Cerebellar nuclear complex (tissue), 1 donor: Measurements from ENCODE around the gene NFYC.

ENCODE experiments used
- DNase-seq, 2 experiments: peaks; one replicate each; lab custom pipeline; 2025; lab: John Stamatoyannopoulos, UW

The NFYC gene

DNA sequence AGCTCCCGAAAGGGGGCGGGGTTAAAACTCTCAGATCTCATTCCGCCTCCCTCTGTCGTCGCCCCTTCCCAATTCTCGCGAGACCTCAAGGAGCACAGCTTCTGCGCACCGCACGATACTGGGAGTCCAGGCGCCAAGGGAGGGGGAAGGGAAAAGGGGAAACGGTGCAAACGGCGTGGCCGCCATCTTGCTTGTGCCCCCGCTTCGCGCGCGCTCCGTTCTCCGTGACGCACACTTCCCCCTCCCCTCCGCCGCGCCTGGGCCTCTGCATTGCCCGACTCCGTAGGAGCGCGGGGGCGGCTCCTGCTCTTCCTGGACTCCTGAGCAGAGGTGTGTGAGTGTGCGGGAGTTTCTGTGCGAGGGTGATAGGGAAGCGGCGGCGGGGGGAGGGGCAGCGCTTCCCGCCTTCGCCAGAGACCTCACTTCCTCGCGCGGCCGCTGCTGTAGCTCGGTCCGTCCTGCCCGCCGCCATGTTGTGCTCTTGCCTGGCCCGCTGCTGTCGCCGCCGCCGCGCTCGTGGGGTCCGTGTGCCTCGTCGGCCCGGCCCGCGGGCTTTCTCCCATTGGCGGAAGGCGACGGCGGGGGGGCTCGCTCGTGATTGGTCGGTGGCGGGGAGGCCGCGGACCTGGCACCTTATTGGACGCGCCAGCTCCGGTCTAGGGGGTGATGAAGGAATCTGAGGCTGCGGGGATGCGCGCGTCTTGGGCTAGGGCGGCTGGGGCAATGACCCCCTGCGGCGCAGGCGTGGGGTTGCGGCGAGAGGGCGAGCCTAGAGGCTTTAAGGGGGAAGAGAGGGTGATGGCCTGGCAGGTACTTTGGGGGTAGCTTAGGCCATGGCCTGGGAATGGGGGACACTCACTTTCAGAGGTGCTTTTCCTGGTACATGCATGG lies at the start of gene NFYC:
NFYC (plus strand) TSS at position 167 of the 891 bp plus-strand sequence. CDS start 47,140 bp downstream, outside the sequence.
- peak; percentile 72 to 82 for DNase-seq

DNA sequence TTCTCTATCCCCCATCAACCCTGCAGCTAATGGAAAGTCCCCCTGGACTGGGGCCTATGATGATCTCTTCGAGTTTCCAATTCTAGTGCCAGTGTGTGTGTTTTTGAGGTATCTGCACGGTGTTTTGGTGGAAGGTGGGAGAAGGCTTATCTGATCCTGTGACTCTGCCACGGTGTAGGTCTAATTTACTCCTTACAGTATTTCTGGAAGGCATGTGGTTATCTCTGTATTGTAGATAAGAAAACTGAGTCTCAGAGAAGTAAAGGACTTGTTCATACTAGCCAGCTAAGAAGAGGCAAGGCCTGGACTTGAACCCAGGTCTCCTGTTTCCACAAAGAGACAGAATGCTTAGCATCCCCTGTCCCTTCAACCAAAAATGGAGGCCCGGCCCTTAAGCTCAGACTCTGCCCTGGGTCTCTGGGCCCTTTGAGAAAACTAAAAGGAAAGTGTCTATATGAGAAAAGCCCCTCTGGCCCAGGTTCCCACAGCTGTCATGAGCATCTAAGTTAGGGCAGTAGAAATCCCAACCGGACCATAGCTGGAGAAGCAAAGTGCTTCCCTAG lies 46.3 kb upstream of the NFYC start:
- no peak for DNase-seq

DNA sequence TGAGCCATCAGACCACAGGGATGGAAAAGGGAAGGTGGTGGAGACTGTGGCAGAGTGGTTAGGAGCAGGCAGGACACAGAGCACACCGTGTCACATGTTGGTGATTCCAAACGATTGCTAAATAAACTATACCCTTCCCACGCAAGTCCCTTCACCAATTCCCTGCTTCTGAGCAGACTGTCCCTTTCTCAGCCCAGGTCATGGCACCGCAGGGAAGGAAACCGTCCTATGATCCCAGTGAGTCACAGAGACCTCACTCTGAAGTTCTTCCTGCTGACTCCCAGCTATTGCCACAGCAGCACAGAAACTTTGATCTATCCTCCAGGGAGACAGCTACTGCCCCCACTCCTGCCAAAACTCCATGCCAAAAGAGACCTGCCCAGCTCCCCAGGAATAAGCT lies 45.2 kb upstream of the NFYC start:
- DNase-seq, result no peak

DNA sequence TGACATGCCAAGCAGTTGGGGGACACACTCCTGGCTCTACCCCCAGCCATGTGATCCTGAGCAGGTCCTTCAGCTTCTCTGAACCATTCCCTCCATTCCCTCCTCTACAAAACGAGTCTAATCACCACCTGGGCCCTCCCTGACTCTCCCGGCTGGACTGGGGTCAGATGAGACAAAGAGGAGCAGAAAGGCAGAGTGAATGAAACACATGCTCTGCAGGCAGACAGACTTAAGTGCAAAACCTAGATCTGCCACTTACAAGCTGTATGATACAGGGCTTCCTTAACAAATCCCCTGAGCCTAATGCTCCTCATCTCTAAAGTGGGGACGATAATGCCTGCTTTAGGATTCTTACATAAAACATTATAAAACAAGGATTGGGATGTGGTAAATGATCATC lies 43.3 kb upstream of the NFYC start:
- DNase-seq, result no peak

DNA sequence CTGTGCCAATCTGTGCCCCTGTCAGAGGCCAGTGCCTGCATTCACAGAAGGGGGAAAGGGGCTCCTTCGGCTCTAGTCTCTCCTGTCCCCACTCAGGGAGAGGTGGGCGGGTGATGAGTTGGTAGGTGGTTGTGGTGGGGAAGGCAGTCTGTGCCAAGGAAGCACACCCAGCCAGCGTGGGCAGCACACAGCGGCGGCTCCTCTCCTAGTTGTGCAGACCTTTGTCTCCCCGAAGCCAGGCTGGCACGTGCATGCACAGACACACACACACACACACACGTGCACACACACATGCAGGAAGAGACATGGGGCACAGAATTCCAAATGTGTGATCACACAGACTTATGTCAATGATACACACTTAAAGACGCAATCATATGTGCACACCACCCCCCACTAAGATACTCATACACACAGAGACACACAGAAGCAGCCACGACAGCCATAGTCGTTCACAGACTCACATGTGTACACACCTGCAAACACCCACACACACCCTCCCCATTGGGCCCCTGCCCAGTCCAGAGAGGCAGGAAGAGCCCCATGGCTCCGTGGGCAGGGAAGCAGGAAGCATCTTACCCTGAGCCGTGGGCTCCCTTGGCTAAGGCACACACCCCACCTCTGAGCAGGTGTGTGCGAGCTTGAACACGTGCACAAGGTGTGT lies 42.4 kb upstream of the NFYC start:
- no peak for DNase-seq

DNA sequence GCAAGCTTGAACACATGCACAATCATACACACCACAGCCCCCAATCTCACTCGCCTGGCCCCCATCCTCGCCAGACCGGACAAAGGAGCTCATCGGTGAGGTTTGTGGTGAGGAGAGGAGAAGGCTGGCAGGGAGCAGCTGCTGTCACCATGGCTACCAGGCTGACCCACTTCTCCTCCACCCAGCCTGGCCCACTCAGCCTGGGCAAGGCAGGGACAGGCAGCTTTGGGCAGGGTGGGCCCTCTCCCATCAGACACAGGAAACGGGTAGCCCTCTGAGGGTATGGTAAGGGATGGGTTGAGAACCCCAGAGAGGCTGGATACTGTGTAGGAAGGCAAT lies 41.9 kb upstream of the NFYC start:
- peak in 1 of 2 experiments; percentile 48 for DNase-seq

DNA sequence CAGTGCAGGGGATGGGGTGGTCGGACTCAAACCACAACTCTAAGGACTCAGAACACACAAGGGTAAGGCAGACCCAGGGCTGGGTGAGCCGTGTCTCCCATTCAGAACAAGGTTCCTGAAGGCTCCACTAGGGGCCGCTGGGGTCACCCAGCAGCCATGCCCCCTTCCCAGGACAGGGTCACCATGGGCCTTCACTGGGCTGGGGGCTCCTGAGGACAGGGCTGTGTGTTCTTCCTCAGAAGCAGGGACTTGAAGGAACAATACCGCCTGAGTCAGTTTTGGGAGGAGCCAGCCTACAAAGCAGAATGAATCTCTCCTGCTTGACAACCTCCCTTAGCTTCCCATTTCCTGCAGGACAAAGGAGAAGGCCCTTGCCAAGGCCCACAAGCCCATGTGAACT lies 41.4 kb upstream of the NFYC start:
- no peak for DNase-seq

DNA sequence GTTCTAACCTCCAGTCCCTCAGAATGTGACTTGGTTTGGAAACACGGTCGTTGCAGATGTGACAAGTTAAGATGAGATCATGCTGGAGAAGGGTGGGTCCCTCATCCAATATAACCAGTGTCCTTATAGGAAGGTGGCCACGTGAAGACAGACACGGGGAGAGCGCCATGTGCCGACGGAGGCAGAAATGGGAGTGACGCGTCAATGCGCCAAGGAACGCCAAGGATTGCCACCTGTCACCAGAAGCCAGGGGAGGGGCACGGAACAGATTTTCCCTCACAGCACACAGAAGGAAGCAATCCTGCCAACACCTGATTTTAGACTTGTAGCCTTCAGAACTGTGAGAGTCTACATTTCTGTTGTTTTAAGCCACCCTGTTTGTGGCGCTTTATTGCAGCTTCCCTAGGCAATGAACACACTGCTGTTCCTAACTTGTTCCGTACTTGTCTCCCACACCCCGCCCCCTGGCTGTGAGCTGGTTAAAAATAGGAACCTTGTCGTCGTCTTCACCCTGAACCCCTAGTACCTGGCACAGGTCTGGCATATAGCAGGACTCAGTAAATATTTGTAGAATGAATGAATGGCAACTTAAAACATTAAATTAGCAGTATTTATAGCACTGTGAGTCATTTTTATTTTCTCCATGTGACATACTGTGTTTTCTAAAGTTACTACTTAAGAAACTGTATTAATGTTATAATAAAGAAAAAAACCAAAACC lies 40.2 kb upstream of the NFYC start:
- DNase-seq, result peak; percentile 46 to 70

DNA sequence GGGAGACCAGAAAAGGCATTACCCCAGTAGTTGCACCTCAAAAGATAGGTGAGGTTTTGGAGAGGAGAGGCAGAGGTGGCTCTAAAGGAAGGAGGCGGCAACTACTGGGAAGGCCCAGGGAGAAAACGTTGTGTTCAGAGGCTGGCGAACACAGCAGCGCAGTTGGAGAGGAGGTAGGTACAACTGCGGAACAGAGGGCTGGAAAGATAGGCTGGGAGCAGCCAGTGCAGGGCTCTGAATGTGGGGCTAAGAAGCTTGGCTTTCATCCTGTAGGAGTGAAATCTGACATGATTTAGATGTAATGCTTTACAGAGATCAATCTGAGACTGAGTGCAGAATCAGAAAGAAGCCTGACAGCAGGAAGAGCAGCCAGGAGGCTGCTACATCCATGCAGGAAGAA lies 39.0 kb upstream of the NFYC start:
- no peak for DNase-seq

DNA sequence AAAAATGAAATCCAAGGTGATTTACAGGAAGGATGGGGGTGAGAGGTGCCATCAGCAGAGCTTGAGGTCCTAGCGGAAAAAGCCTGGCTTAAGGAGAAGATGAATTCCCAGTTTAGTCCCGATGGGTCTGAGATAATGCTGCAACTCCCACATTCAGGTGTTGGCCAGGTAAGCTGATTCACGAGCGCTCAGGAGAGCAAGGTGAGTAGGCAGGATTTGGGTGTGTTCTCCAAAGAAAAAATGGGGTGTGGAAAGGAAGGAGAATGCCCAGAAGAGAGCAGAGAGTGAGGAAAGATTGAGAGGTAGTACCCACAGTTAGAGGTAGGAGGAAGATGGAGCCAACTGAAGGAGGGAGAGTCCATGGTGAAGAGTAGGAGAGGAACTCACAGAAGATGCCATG lies 38.5 kb upstream of the NFYC start:
- DNase-seq, result no peak

DNA sequence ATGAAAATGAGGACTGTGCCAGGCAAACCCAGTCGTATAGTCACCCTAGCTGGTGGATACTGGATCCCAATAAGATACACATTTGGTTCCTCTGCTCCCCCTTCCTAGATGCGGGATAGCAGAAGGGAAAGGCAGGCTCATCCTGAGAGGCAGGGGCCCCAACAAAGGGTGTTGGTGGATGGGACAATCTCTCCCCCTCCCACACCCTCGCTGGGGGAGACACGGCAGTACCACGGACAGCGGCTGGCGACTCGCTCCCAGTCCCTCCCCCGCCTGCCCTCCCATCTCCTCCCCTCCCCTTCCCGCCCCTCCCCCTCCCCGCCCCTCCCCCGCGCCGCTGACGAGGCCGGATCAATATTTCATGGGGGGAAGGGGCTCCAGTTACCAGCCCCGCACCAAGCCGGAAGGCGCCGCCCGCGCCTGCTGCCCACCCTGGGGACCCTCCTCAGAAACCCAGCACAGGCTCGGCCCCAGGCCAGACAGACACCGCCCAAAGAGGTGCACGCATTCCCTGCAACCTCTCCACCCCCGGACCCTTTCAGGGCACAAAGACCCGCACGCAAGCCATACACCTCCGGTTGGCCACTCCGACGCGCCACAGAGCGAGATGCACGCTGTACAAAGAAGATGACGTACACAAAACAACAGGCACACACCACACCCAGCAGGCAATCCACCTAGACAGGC lies 37.5 kb upstream of the NFYC start:
- no peak for DNase-seq

DNA sequence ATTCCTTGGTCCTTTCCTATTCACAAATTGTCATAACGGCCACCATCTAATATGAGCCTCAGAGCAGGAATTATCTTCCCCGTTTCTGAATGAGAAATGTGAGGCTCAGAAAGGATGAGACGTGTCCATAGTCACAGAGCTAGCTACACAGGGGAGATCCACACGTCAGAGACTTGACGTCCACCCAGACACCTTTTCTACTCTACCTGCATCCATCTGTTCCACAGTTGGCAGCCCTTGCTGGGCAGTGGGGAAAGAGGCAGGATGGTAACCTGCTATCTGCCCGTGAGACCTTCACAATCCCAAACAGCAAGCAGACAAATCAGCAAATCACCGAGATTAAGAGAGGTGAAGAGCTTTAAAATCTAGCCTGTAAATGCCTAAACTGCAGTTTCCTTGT lies 34.5 kb upstream of the NFYC start:
- peak in 1 of 2 experiments; percentile 23 for DNase-seq

DNA sequence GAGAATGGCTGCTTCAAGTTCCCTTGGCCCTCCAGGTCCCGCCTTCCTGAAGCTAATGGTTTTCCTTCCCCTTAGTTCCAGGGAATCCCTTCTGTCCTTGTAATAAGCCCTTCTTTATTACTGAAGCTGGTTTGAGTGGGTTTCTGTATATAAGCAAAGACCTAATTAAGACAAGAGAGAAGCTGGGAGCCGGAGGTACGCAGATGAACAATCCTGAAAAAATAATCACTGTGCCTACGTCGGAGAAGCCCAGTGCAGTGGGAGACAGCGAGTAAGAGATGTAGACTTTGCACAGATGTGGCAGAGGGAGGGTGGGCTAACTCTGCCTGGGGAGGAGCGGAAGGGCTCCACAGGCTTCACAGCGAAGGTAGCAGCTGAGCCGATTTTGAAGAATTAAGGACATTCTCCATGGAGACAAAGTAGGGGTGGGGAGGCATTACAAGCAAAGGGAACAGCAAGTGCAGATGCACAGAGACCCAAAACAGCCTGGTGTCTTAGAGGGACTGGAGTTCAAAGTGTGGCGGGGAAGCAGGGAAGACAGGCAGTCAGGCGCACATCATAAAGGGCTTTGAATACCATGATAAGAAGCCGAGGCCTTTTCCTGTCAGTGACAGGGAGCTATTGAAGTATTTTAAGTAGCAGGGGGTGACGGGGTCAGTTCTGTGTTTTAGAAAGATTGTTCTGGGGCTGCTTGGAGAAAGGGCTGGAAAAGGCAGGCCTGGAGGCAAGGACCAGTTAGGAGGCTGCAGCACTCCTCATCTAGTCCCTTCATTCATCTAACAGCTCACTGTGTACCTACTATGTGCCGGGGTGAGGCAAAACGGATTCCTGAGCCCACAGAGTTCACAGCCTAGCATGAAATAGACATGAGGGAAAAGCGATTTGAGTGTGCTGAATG lies 32.5 kb upstream of the NFYC start:
- no peak for DNase-seq

DNA sequence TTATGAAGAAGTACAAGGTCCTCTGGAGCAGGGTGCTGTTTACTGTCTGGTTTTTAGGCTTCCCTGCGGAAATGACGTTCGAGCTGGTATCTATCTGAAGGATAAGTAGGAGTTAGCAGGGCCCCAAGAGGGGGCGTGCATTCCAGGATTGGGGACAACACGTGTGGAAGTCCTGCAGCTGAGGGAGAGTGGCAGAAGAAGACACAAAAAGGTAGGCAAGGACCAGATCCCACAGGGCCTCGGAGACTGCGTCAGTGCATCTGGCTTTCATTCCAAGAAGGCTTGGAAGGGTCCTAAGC lies 31.9 kb upstream of the NFYC start:
- DNase-seq, result no peak

DNA sequence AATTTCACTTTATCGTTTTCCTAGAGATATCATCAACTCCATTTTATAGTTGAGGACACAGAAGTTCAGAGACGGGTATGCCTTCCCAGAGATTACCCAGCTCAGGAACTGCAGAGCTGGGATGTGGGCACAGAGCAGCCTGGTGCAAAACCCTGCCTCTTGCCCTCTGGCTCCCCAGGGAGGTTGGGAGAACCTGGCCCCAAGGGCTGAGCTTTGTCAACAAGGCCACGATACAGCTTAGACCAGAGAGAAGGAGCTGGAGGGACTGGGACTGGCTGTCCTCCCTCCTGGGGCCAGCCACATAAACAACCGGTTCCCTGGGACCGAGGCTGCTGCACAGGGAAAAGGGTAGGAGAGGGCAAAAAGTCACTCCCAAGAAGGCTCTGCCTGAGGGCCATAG lies 29.8 kb upstream of the NFYC start:
- no peak for DNase-seq

DNA sequence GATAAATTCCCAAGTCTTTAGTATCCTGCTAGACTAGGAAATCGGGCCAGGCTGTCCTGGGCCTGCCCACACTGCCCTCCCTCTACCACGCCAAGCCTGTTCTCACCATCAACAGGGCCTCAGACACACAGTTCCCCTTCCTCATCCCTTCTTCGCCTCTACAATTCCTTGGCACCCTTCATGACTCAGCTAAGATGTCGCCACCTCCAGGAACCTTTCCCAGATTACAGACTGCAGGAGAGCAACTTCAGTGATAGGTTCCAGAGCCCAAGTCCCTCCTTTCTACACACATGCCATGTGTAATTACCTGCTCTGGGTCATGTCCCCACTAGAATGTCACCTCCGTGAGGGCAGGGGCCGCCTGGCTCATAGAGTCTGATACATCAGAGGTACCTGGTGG lies 29.4 kb upstream of the NFYC start:
- DNase-seq, result no peak

DNA sequence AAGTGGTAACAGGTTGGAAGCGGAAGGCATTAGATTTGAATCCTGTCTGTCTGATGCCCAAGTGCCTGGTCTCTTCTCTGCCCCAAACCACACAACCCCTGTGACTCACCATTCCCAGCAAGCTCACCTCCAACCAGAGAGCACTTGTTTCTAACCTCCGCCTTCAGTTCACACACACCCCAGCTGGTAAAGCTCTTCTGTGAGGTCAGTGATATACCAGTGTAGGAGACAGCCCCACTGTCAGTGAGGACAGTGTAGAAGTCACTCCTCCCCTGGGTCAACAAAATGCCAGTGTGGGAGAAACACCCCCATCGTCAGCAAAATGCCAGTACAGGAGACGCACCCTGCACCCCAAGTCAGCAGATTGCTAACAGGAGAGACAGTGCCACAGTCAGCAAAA lies 28.6 kb upstream of the NFYC start:
- DNase-seq, result no peak

DNA sequence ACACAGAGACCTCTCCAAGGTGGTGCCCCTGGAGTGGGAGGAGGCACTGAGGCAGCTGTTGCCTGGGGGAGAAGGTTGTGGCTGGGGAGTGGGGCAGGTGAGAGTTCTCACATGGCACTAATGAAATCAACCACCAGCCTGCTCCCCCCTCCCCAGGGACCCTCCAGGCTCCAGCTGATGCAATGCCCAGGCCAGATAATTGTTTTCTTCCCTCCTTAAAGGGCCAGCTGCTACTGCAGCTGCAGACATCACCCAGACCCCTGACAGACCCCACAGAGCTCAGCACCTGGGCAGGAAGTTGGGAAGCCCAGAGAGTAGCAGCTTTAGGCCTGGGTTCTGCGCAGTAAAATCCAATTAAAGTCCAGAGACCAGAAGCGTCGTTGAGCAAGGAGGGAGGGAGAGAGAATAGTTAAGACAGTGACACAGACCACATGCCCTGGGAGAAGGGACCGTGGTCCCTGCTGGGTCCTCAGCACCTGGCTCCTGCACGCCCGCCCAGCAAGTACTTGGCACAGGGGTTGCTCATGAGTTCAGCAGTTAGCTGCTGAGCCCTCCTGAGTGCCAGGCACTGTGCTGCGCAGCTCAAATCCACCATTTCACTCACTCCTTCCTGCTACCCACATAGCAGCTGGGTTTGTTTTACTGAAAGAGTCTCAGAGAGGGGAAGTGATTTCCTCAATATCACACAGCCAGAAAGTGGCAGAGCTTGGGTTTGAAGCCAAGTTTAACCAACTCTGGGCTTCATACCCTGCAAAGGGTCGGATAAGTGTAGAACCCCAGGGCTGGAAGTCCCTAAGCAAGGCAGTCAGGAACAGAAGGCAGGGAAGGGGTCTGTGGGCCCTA lies 28.0 kb upstream of the NFYC start:
- no peak for DNase-seq

DNA sequence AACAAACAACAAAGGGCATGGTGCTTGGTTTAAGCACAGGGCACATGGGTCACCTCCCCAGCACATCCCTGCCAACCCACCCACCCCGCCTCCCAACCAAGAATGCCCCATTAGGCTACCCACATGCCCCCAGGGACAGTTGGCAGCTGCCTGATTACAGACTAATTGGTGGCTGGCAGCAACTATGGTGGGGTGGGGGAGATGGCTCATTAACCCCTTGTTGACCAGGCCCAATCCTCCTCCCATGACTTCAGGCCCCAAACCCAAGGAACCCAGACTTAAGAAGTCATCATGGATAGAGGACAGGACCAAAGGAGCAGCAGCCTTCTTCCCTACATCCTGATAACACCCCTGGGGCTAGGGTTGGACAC lies 27.4 kb upstream of the NFYC start:
- DNase-seq, result no peak

DNA sequence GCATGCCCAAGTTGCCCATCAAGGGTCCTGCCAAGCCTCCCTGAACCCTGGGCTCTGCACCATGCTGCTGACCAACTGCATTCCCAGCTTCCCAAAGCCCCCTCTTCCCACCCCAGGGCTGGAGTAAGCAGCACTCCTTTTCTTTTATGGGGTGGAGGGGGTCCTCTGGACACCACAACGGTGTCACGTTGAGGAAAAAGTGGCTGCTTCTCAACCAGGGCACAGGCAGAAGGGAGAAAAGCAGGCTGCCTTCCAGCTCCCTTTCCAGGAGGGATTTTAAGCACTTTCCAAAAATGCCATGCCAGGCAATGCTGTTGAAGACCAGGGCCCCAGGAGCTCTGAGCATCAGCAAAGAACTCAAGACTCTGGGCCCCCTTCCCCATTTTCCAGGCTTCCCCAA lies 26.7 kb upstream of the NFYC start:
- DNase-seq, result no peak
